GOT3 (cell line): ENCODE data around the gene GPATCH8.
A peak's percentile ranks its signal among the peaks of the same experiment; 100 is the strongest.
"Not testable (repeated sequence)": the region's sequence is repeated elsewhere in the genome, so short reads cannot be mapped to it uniquely, and the experiment has no call there.

ENCODE experiments used
- DNase-seq: peaks from one replicate; lab custom pipeline; 2025; ENCODE audit warnings: mixed read lengths; lab: John Stamatoyannopoulos, UW

The GPATCH8 gene

GRCh38 chr17:44375196-44376017 lies 127.8 kb downstream of the GPATCH8 start:
- no peak for DNase-seq

GRCh38 chr17:44374306-44375195 lies 128.7 kb downstream of the GPATCH8 start:
- DNase-seq = no peak

DNA sequence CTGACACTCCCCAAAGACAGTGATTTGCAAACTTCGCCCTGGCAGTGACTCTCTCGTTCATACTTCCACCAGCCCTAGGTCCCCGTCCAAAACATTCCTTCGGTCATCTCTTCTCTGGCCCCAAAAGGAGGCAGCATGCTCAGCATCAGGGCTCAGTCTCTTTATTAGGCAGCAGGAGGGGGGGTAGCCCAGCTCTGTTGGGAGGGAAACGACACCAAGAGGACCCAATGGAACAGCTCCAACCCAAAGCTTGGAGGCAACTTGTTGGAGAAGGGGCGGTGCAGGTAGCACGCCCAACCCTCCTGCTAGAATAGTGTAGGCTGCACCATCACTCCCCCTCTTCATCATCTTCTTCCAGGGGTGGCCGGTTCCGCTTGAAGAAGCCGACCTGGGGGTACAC lies 131.2 kb downstream of the GPATCH8 start:
- no peak for DNase-seq

DNA sequence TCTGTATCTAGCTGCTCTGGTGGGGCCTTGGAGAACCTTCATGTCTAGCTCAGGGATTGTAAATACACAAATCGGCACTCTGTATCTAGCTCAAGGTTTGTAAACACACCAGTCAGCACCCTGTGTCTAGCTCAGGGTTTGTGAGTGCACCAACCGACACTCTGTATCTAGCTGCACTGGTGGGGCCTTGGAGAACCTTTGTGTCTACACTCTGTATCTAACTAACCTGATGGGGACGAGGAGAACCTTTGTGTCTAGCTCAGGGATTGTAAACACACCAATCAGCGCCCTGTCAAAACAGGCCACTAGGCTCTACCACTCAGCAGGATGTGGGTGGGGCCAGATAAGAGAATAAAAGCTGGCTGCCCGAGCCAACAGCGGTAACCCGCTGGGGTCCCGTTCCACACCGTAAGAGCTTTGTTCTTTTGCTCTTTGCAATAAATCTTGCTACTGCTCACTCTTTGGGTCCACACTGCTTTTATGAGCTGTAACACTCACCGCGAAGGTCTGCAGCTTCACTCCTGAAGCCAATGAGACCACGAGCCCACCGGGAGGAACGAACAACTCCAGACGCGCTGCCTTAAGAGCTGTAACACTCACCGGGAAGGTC lies 133.7 kb downstream of the GPATCH8 start:
- DNase-seq = not testable (repeated sequence)

- DNase-seq = not testable (repeated sequence)
Measured at GRCh38 chr17:44368391-44369243, 134.6 kb downstream of the GPATCH8 start.

DNA sequence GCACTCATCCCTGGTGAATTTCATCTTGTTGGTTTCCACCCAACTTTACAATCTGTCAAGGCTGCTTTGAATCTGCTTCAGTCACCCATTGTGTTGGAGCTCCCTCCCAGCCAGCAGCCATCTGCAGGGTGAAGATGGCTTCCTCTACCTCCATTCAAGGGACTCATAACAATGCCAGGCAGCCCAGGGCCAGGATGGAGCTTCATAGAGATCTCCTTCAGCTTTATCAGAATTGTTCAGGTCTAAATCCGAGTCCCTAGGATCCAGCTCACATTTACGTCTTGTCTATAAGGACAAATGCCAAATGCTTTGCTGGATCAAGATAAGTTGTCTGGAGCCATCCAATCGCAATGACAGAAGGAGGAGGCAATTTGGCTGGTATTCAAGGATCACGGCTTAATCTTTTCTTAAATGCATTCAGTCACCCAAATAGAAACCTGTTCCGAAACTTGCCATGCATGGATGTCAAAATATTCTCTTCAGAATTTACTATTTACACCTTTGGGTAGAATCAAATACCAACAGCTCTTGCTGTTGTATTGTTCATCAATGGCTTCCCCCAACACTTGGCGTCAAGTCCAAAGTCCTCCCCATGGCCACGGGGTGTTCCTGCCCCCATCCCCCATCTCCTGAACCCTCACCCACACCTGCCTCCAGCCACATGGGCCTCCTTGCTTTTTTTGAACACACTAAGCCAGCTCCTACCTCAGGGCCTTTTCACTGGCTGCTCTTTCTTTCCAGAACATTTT lies 135.8 kb downstream of the GPATCH8 start:
- DNase-seq = no peak

DNA sequence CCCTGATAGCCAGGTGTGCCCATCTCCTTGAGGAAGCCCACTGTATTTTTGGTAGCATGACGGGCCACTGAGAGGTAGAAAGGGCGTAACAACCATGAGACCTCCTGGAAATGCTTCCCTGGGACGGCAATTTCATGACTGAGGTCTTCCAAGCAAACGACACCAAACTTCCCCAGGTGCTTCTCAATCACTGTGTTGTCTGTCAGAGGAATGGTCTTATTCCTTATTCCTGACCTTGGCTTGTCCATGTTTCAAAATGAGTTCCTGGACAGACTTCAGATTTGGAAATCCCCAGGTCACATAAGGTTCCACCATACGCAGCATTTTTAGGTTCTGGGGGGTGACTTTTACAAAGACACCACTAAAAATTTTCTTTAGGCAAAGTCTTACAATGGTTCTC lies 138.2 kb downstream of the GPATCH8 start:
- DNase-seq = not testable (repeated sequence)

- peak; percentile 26 for DNase-seq
Measured at GRCh38 chr17:44363613-44364159, 139.5 kb downstream of the GPATCH8 start, which contains the start of gene FAM171A2. Gene FAM171A2, minus strand, starts transcription at chr17:44363853. Its CDS starts 139 bp downstream, at chr17:44363714.

DNA sequence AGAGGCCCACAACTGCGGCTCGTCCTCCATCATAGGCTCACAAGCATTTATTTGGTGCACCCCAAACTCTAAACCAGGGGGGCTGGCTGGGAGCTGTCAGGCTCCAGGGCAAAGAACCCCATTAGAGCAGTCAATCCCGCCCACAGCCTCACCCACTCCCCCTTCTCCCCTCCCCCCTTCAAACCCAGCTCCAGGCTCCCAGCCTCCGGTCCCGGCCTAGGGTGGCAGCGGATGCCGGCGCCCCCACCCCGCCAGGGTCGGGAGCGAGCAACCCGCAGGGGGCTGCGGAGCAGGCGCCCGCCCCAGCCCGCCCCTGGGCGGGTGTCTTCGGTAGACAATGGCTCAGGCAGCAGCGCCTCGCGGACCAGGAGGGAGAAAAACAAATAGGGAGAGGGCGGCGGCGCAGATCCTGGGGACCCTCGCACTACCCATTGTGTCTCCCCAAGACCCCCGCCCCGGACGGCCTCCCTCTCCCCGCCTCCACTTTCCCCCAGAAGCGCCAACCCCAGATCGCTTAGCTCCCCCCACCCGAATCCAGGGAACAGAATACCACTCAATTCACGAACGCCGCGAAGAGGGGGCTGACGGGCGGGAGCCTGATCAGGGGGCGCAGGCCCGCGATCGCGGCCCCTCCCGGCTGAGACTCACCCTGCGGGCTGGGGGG lies 140.1 kb downstream of the GPATCH8 start:
- no peak for DNase-seq

DNA sequence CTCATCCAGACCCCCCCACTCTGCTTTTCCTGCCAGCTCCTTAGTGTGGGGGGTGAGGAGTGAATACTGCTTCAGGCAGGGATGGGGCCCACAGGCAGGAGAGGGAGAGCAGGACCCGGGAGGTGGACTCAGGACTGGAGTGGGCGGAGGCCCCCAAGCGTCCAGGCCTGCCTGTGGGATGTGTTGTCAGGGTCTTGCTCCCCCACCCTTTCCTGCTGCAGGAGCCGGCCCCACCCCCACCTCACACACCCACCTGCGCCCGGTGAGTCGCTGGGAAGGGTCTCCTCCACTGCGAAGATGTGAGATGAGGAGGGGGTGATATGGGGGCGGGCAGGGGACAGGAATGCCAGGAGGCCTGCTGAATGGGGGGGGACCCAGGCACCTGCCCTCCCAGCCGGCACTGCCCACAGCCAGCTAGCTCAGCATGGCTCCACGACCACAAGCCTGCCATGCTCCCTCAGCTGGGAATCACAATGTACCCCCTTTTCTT lies 140.7 kb downstream of the GPATCH8 start:
- no peak for DNase-seq

GRCh38 chr17:44361292-44362260 lies 141.6 kb downstream of the GPATCH8 start:
- DNase-seq = no peak

GRCh38 chr17:44360826-44361225 lies 142.4 kb downstream of the GPATCH8 start:
- no peak for DNase-seq

DNA sequence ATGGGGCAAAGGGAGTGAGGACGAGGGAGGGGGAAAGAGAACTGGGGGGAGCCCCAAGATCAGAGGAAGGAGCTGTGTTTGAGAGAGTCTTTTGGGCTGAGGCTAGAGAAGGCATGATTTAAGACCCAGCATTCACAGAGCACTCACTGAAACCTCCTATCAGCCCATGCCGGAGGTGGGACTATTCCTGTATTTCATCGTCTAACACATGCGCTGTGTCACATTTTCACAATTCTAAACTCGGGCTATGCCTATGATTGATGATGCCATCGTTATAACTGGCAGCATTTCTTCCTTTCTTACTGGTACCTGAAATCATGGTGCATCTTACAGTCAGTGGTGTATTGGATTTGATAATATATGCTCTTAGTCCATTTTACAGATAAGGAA lies 143.1 kb downstream of the GPATCH8 start:
- no peak for DNase-seq

DNA sequence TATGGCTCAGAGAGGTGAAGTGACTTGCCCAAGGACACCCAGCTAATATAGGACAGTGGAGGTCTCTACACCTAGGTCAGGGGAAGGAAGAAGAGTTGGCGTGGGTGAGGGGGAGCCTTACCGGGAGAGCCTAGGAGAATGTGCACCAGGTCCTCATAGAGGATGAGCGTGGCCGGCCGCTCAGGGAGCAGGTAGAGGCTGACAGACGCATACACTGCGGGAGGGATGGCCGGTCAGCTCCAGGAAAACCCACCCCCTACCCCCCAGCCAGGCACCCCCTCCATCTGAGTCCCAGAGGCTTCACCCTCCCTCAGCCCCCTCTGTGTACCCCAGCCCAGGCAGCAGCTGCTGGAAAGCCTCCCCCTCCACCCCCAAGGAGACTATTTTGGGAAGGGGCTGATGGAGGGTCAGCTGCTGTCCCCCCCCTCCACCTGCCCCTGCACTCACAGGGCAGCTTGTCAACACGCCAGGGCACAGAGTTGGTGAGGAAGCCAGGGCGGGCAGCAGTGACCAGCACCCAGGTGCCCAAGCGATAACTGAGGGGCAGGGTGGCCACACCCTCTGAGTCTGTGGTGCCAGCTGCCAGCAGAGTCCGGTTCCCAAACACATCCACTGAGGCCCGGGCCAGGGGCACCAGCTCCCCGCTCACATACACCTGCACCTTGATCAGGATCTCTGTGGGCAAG lies 143.6 kb downstream of the GPATCH8 start:
- DNase-seq = no peak

DNA sequence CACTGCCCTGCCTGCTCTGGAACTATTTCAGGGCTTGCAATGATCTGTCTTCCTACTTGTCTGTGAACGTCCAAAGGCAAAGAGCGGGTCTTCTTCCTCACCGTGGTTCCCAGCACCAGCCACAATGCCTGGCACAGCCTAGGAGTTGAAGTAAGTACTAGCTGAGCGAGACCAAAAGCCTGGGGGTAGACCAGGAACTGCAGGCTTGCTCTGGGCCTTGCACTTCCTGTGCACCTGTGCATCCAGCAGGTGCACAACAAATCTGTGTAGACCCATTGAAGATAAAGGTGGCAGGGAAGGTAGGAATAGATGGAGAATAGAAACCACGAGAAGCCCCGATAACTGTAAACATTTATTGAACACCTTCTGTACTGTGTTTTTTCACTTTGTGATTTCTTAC lies 144.2 kb downstream of the GPATCH8 start:
- DNase-seq = no peak

- no peak for DNase-seq
Measured at GRCh38 chr17:44358066-44358465, 145.1 kb downstream of the GPATCH8 start.

- no peak for DNase-seq
Measured at GRCh38 chr17:44356241-44356640, 147.0 kb downstream of the GPATCH8 start.

GRCh38 chr17:44355642-44356099 lies 147.5 kb downstream of the GPATCH8 start:
- no peak for DNase-seq
